A549 treated with CORT108297 at 1 μM for 4 hours (cell line): ENCODE results near the gene FKBP4. TPM values are rescaled to one million over a fixed set of nuclear protein-coding genes. Genes with fewer than 3 reads are reported as not detected.

Experiments used
- total RNA-seq: library from RNA; stranded (reverse); fragments of 200-300 nt; extraction: Qiagen RNA extraction; gene quantifications from 5 replicates; pipeline ENCODE4 v1.2.3, GENCODE V29; 2022

The FKBP4 gene, protein sequence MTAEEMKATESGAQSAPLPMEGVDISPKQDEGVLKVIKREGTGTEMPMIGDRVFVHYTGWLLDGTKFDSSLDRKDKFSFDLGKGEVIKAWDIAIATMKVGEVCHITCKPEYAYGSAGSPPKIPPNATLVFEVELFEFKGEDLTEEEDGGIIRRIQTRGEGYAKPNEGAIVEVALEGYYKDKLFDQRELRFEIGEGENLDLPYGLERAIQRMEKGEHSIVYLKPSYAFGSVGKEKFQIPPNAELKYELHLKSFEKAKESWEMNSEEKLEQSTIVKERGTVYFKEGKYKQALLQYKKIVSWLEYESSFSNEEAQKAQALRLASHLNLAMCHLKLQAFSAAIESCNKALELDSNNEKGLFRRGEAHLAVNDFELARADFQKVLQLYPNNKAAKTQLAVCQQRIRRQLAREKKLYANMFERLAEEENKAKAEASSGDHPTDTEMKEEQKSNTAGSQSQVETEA
- total RNA-seq: 111 to 115 TPM (median 113 TPM) in 5 replicates

DNA sequence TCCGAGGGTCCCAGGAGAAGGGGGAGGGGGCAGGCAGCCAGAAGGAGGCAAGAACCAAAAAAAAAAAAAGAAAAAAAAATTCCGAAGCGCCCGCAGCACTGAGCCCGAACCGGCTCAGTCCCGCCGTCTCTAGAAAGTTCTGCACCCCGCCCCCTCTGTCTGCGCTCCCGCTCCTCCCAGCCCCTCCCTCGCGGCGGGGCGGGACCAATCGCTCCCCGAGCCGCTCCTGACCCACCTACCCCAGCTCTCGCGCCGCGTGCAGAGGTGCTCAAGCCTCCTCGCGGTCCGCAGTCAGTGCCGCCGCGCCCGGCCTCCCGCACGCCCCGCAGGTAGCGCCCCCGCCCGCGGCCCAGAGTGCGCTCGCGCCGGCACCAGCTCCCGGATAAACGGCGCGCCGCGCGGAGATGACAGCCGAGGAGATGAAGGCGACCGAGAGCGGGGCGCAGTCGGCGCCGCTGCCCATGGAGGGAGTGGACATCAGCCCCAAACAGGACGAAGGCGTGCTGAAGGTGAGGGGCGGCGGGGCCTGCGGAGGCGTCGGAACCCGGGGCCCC is at the start of gene FKBP4:
Gene FKBP4, plus strand, starts transcription at position 235 of the 554 bp plus-strand sequence. Its CDS starts 170 bp downstream, at position 405.

DNA sequence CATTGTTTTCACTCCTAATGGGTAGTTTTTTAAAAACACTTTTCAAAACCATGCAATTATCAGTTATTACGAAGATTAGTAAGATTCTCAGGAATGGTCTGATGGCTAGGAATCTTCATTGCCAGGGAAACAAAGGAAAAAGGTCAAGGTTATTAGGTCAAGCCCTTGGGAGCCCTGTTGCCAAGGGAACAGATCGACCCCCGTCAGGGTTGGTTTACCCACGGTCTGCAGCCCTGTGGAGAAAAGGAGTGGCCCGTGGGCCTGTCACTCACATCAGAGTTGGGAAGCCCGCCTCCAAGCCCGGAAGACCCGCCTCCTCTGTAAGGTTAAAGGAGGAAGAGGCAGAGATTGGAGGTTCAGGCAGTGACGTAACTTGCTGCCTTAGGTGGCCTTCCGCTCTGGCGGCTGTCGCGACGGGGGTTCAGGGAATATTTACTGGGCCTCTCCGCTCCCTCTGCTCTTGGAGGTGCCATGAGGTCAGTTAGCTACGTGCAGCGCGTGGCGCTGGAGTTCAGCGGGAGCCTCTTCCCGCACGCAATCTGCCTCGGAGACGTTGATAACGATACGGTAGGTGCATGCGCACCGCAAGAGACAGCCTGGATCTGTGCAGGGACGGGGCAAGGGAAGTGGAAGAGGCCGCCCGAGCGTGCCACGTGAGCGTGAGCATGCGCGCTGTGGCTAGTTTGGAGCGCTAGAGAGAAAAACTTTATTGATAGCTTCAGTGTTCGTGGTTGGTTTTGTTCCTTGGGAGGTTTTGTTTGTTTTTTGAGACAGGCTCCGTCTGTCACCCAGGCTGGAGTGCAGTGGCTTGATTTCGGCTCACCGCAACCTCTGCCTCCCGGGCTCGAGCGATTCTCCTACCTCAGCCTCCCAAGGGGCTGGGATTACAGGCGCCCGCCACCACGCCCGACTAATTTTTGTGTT is 17.8 kb downstream of the FKBP4 start, which contains the start of gene ITFG2:
Gene ITFG2, plus strand, starts transcription at position 379 of the 924 bp plus-strand sequence. Its CDS starts 93 bp downstream, at position 472.

DNA sequence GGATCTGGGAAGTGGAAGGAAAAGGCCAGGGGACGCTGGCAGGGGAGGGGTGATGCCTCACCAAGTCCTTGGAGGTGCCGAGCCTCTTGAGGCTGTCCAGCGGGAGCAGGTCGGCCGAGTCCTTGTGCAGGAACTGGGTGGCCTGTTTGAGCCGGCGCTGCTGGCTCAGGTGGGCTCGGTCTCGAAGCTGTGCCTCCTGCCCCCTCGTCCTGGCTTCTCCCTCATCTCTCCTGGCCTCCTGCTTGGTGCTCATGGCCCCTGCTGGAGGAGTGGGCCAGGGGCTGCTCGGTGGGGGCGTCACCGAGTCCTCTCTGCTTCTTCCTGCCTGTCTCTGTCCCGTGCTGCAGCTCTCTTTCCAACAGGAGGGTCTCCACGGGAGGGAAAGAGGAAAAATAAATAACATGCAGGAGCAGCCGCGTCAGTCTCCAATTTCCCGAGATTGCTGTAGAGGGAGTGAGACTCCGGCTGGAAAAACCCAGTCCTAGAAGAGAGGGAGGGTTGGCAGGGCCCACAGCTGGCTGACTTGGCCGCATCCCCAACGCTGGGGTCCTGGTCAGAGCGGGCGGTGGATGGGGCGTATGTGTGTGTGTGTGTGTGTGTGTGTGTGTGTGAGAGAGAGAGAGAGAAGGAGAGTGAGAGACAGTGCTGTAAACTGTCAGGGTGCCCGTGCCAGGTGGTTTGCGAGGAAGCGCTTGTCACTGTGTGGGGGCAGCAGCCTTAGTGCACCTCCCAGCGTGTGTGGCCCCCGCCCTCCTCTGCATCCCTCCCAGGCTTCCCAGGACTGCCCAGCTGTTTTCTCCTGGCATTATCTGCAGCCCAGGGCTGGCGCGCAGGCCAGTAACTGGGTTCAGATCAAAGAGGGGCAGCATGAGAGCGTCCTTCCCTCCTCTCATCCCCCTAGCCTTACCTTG is 40.1 kb downstream of the FKBP4 start, which contains the start of gene NRIP2:
Gene NRIP2, minus strand, starts transcription at position 455 of the 911 bp plus-strand sequence. Its CDS starts 52 bp downstream, at position 403.

Other genes with a start within 250 kb of the FKBP4 start
- gene ITFG2, start 17.7 kb downstream of the FKBP4 start, total RNA-seq: 13.3 to 19.6 TPM (median 17.1 TPM) in 5 replicates
- gene NRIP2, start 40.1 kb downstream of the FKBP4 start, total RNA-seq: not detected in 5 replicates
- gene TEX52, start 62.1 kb downstream of the FKBP4 start, total RNA-seq: not detected in 5 replicates
- 86.3 to 96.8 TPM (median 90.3 TPM) in 5 replicates for gene FOXM1, start 82.2 kb downstream of the FKBP4 start, total RNA-seq
- 42.2 to 51.4 TPM (median 45.9 TPM) in 5 replicates for gene RHNO1, start 82.3 kb downstream of the FKBP4 start, total RNA-seq
- 16.9 to 23.1 TPM (median 21.2 TPM) in 5 replicates for gene TULP3, start 95.9 kb downstream of the FKBP4 start, total RNA-seq
- 34.2 to 49.6 TPM (median 45.4 TPM) in 5 replicates for gene TEAD4, start 164.4 kb downstream of the FKBP4 start, total RNA-seq